ENCODE measurements around the gene XPC.

XPC gene

DNA sequence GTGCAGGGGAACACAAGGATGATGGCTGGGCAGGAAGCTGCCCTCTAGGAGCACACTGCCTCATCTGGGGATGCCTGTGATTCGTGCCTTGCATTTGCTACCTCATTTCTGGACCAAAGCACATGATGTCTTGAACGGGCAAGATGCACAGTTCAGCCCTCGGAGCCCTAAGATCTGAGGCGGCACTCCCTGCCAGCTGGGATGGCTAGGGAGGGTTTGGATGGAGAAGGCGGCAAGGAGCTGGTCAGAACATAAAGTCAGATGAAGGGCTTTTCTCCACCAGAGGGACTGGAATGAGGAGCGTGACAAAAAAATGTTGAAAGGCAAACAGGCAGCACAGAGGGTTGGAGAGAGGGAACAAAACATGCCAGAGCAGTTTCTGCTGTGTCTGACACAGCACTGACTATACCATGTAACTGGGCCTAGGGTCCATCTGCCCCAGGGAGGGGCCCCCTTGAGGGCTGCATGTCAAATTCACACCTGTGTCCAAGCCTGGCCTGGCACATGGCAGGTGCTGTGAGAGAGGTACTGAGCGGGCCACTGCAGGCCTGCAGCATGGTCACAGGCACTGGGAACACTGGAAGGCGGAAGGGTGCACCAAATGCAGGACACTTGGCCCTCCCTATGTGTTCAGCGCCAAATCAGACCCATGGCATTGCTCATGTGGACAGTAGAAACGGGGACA, 31.9 kb downstream of the XPC start:
- DNase-seq, result peak; percentile 51

DNA sequence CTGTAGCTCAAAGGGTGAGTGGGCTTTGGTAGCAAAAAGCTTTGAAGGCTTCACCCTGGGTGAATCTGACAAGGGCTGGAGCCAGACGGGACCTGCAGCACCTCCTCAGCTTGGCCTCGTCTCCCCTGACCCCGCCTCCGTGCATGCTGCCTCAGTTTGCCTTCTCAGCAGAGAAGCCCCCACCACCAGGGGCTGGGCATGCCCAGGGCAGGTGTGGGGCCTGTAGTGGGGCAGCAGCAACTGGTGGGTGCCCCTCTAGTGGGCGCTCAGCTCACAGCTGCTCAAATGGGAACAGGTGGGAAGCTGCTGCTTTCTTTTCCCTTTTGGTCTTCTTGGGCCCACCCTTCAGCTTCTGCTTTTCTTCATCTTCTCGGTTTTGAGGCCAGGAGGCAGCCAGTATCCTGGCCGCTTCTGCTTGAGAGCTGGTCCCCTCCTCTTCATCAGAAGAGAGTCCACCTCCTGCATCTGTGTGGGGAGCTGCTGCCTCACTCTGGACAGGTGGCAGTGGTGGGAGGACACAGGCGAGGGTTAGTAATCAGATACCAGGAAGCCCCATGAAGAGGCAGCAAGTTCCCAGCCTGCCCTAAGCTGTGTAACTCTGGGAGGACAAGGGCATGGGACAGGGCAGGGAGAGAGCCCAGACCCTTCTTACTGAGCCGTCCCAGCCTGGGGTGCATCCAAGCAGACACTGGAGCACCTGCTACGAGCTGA, 32.6 kb downstream of the XPC start:
- DNase-seq, result peak; percentile 45

DNA sequence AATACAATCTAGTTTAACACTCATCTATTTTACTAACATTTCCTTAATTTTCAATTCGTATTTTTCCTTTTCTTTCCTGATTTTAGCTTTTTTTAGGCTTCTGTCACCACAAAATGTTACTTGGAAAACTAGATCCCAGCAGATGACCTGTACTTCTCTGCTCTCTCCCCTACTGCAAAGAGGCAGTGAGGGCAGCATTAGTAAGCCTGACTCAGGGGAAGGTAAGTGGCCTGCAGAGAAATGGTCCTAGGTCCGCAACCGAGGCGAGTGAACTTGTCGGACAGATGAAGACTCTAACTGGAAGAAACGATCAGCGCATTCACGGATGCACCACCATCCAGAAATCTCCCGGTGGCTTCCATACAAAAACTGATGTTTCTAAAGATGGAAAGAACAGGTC, 33.2 kb downstream of the XPC start:
- peak; percentile 55 for DNase-seq

GRCh38 chr3:14144423-14145075, 33.9 kb downstream of the XPC start:
- DNase-seq, result peak; percentile 66

- no peak for DNase-seq
Observed at GRCh38 chr3:14143271-14144225, 34.9 kb downstream of the XPC start.

DNA sequence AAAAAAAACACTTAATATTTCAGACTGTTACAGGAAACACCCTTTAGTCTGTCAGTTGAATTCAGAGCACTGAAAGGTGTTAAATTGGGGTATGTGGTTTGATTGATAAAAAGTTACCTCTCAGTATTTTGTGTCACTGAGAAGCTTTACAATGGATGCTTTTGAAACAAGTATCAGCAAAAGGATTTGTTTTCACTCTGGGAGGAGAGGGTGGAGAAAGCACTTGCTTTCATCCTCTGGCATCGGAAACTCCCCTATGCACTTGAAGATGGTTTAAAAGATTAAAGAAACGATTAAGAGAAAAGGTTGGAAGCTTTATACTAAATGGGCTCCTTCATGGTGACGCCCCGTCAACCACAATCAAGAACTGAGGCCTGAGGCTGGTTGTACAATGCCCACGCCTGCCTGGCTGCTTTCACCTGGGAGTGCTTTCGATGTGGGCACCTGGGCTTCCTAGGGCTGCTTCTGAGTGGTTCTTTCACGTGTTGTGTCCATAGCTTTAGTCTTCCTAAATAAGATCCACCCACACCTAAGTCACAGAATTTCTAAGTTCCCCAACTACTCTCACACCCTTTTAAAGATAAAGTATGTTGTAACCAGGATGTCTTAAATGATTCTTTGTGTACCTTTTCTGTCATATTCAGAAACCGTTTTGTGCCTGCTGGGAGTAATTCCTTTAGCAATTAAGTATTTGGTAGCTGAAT, 35.7 kb downstream of the XPC start:
- DNase-seq, result no peak

DNA sequence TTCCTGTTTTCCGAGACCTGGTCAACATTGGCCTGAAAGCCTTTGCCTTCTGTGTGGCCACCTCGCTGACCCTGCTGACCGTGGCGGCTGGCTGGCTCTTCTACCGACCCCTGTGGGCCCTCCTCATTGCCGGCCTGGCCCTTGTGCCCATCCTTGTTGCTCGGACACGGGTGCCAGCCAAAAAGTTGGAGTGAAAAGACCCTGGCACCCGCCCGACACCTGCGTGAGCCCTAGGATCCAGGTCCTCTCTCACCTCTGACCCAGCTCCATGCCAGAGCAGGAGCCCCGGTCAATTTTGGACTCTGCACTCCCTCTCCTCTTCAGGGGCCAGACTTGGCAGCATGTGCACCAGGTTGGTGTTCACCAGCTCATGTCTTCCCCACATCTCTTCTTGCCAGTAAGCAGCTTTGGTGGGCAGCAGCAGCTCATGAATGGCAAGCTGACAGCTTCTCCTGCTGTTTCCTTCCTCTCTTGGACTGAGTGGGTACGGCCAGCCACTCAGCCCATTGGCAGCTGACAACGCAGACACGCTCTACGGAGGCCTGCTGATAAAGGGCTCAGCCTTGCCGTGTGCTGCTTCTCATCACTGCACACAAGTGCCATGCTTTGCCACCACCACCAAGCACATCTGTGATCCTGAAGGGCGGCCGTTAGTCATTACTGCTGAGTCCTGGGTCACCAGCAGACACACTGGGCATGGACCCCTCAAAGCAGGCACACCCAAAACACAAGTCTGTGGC, 36.6 kb downstream of the XPC start:
- DNase-seq, result no peak

- no peak for DNase-seq
Observed at GRCh38 chr3:14141144-14141543, 37.3 kb downstream of the XPC start.

GRCh38 chr3:14140668-14141067, 37.7 kb downstream of the XPC start:
- DNase-seq, result no peak

DNA sequence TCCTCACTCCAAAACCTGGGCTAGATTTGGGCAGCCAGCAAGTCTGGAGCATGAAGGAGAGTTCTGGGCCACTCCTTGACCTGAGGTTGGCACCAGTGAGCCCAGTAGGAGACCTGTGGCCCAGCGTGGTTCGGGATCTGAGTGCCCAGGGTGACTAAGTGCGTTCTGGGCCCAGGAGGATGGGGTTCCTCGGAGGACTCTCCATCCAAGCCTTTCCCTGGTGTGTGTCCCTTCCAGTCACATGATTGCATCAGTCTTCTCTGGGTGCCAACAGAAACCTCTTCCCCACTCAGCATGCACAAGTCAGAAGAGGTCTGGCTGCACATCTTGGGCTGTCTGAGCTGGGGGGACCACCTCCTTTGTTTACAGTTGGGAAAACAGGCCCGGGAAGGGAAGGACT, 38.6 kb downstream of the XPC start:
- no peak for DNase-seq

DNA sequence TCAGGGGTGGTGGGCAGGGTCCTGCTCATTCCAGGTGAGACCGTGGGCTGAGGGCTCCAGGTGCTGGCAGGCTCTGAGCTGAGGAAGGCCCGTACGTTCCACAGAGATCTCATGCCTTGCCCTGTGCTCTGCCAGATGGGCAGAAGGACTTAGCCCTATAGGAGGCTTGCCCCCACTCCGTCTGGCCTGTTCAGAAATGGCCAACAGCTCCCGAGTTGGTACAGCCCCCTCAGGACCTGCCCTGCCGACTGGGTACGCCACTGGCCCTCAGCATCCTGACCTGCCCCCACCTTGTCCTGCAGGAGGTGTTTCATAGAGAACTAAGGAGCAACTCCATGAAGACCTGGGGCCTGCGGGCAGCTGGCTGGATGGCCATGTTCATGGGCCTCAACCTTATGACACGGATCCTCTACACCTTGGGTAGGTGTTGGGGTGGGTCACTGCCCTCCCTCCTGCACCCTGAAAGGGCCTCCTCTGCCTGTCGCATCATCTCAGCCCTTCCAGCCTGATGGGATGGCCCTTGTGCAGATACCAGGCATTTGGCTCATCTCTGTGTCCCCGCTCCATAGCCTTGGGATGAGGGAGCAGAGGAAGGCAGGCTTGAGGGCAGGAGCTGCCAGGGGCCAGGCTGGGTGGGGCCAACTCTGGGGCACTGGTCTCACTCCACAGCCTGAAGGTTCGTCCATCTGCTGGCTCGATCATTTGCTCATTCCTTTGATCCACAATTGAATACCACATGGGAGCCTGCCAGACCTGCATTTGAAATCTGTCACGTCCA, 39.3 kb downstream of the XPC start:
- DNase-seq, result no peak

DNA sequence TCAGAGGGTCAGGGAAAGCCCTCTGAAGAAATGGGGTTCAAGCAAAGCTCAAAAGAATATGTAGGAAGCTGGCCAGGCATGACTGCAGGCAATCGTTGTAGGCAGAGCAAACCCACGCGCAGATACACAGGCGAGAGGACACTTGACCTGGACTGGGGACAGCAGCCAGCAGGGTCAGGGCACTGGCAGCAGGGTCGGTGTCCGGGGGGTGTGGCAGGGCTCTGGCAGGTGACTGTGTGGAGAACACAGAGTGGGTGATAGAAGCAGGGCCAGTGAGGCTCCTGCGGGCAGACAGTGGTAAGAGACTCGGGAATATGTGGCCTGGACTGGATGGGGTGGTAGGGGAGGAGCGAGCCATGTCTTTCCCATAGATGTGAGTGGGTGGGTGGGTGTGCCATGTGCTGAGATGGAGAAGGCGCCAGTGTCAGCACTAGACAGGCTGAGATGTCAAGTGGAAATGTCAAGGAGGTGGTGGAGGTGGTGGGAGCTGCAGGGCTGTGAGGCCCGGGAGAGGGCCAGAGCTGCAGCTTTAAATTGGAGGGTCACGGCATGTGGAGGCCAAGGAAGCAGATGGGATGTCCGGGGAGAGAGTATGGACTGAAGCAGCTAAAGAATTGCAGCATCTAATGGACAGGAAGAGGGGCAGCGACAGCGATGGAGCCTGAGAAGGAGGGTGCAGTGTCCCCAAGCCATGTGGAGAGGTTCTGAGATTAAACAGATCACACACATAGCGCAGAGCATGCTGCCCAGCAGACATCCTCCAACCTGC, 40.1 kb downstream of the XPC start:
- DNase-seq, result no peak

DNA sequence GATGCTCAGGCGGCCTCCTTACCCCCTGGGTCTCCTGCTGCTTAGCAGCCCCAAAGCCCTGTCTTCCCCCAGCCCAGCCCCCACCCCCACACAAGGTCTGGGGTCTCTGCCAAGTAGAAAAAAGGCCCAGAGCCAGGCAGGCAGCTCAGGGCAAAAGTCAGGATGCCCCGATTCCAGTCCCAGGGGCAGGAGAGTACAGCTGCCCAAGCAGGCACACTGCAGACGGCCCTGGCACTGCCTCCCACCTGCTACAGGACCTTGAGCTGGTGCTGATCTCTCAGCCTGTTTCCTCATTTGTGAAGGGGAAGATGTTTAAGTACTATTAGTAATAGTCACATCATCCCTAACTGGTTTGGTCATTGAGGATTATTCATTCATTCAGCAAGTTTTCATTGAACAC, 41.0 kb downstream of the XPC start:
- no peak for DNase-seq

DNA sequence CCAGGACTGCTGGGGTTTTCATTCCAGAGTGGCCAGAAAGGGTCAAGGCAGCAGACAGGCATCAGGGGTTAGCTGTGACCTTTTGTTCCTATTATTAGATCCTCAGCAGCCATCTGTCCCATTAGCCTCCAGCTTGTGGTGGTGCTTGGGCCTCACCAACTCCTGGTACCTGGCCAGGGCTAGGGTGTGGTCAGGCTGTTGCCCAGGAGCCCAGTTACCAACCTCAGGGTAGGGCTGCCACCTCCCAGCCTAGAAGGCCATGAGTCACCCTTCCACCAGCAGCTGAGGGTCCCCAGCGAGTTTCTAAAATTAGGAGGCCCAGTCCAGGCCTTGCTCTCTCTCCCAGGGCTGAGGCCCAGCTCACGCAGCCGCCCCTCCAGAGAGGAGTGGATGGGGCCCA, 41.4 kb downstream of the XPC start:
- DNase-seq, result no peak

DNA sequence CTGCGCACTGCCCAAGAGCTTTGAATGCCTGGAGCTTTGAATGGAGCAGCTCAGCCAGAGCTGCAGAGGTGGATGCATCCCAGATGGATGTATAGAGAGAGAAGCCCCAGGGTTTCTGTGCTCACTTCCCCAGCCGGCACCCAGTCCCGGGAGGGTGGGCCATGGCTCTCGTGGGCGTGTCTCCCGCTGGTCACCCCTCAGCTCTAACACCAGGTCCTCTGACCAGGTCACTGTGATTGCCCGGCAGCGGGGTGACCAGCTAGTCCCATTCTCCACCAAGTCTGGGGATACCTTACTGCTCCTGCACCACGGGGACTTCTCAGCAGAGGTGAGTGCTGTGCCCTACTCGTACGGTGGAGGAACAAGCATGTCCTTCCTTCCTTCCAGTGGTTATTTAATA, 42.8 kb downstream of the XPC start:
- no peak for DNase-seq

GRCh38 chr3:14134291-14134690, 44.1 kb downstream of the XPC start:
- no peak for DNase-seq

- no peak for DNase-seq
Observed at GRCh38 chr3:14133876-14134275, 44.5 kb downstream of the XPC start.

- no peak for DNase-seq
Observed at GRCh38 chr3:14133188-14133800, 45.1 kb downstream of the XPC start.

DNA sequence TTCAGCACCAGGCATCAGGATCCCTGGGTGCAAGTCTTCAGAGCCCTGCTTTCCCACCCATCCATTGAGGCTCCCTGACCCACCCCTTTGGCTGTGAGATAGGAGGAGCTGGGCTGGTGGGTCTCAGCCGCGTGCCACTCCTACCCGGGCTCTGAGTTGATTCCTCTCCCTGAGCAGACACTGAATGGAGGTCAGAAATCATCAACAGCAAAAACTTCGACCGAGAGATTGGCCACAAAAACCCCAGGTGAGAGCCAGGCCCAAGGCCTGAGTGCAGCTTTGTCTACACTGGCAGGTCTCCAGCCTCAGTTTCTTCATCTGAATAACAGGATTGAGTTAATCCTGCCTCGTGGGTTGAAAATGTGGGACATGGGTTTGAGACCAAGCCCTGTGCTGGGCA, 45.7 kb downstream of the XPC start:
- no peak for DNase-seq

GRCh38 chr3:14132120-14132519, 46.3 kb downstream of the XPC start:
- no peak for DNase-seq

Data from activated CD8-positive, alpha-beta memory T cell treated with anti-CD3 and anti-CD28 coated beads for 24 hours (primary cell).